Limb (tissue), 2 donors: Measurements from ENCODE around the gene COL9A1.

ENCODE experiments used
- DNase-seq, 2 donors: peaks; one replicate each; pipeline ENCODE4 v3.0.0-alpha.2; 2016; ENCODE audit errors: extremely low spot score in 2 of 2

Gene COL9A1

DNA sequence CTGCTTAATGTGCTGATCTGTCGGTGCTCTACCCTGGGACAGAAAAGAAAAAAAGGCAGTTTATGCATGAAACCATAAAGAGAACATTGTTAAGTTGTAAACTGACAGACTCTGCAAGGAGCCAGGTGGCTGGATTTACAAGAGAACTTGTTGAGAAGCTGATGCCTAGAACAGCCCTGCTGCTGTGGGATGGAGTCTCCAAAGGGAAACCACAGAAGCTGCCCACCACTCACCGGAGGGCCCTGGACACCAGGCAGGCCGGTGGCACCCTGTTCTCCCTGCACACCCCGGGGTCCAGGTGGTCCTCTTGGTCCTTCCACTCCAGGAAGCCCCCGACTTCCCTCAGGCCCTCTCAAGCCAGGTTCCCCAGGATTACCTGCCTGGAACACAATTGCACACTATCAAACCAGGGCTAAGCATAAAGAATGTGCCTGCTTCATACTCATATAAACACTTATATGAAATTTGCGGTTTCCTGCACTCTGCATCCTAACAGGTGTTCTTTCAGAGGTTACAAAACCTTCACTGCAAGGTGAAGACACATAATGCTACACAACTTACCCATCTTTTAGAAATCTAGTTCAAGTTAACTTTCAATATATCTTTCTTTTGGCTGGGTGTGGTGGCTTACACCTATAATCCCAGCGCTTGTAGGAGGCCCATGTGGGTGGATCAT, 68.2 kb downstream of the COL9A1 start:
- DNase-seq = no peak

GRCh38 chr6:70231311-70231710, 71.6 kb downstream of the COL9A1 start:
- no peak for DNase-seq

- no peak for DNase-seq
Measured at GRCh38 chr6:70225055-70225454, 77.8 kb downstream of the COL9A1 start.

- DNase-seq = no peak
Measured at GRCh38 chr6:70222439-70222749, 80.5 kb downstream of the COL9A1 start.

GRCh38 chr6:70221715-70222438, 81.0 kb downstream of the COL9A1 start:
- no peak for DNase-seq

DNA sequence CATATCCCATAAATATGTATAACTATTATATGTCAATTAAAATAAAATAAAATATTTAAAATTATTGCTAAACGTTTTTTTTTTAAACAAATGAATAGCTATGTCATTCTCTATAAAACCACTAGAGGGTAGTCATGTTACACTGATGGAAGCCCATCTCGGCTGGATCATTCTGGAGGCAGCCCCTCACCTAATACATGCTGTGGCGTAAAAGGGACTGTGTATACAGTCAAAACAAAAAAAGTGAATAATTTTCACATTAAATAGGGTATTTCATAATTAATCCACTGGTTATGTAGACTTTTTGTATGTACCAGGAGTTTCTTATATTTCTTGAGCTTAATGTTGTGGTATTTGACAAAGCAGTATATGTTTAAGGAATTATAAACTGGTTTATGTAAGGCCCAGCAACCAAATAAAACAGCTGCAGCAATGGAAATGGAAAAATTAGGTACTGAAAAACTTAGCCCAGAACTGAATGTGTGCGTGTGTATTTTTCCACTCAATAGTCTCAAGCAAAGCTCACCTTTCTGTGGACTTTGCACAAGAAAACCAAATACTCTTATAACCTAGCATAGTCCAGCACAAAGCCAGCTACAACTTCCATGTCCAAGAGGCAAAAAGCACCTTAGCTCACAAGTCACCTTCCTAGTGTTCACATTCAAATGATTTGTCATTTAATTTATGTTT, 81.7 kb downstream of the COL9A1 start:
- peak in 1 of 2 donors; percentile 80 for DNase-seq

- no peak for DNase-seq
Measured at GRCh38 chr6:70219943-70220613, 82.8 kb downstream of the COL9A1 start.

DNA sequence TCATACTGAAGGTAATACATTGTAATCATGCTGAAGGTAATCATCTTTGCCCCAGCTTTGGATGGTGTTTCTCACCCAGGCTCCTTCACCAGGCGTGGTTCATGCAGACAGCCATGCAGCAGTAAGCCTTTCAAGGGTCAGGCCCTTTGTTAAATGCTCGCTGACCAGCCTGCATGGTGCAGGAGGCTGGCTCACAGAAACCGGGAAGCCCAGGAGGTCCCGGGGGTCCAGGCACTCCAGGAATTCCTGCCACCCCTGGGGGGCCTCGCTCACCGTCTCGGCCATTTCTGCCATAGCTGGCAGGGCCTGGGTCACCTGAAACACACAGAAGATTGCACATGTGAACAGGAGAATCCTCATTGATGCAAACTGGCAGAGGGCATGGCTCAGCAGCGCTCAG, 86.1 kb downstream of the COL9A1 start:
- no peak for DNase-seq

DNA sequence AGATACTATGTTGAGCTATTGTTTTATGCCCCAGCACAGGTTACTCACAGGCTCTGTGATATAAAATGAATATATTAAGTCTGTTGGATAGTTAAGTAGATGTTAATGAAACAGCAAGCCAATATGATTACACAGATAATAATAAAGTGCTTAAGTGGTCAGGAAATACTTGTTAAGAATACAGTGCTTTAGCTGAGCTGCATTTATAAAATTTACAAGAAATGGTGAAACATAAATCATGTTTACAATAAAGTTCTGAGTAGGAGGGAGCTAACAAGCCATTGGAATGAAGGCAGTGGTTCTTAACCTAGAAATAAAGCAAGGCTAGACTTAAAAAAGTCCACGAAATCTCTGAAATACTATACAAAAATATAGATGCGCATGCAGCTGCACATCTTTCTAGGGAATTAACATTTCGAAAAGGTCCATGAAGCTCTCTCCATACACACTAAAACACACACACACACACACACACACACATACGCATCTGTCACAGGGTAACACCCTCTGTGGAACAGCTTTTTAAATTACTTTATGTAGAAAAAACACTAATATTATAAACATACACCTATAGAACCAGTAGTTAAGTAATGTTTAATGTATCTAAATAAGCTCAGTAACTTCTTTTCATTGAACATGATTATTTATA, 87.3 kb downstream of the COL9A1 start:
- no peak for DNase-seq

GRCh38 chr6:70210462-70210861, 92.4 kb downstream of the COL9A1 start:
- DNase-seq = no peak

GRCh38 chr6:70208235-70208790, 94.6 kb downstream of the COL9A1 start:
- DNase-seq = no peak

DNA sequence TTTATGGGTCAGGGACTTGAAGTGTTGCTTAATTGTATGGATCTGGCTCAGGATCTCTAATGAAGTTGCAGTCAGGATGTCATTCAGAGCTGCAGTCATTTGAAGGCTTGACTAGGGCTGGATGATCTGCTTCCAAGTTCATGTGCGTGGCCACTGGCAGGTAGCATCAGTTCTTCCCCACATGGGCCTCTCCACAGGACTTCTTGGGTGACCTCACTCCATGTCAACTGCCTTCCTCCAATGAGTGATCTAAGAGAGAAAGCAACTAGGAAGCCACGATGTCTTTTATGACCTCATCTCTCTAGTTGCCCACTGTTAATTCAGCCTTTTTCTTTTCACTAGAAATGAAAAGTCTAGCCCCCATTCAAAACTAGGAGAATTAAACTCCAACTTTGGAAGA, 104.1 kb downstream of the COL9A1 start:
- no peak for DNase-seq

GRCh38 chr6:70196531-70196930, 106.4 kb downstream of the COL9A1 start:
- no peak for DNase-seq

DNA sequence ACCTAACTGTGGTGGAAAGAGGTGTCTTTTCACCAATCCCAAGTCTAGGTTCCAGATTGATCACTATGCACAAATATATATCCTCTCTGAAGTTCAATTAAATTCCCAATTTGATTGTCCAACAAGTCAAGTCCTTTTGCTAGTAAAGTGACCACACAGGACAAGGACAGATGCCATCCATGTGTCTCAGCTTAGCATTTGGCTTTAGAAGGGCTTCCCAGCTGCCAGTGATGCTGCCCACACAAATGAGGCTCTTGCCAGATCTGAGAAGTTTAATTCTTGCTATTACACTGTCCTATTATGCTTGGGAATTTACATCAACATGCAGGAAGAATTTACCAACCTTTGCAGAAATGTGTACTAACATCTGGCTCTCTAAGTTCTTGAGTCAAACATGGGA, 108.5 kb downstream of the COL9A1 start:
- DNase-seq = no peak

GRCh38 chr6:70188202-70188601, 114.7 kb downstream of the COL9A1 start:
- no peak for DNase-seq

DNA sequence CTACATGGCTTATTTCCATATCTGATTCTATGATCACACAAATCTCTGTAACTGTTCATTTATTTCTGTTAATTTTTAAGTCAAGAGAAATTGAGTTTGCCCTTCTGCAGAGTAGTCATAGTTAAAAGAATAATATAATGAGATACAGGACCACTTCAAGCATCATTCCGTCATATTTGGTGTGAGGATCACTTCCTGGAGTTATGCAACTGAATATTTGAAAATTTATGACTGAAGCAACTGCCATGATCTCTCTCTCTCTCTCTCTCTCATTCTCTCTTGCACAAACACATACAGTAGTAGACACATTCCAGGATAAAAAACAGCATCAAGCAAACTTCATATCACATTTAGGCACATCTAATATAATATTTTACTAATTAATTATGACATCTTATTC, 116.4 kb downstream of the COL9A1 start:
- DNase-seq = no peak

DNA sequence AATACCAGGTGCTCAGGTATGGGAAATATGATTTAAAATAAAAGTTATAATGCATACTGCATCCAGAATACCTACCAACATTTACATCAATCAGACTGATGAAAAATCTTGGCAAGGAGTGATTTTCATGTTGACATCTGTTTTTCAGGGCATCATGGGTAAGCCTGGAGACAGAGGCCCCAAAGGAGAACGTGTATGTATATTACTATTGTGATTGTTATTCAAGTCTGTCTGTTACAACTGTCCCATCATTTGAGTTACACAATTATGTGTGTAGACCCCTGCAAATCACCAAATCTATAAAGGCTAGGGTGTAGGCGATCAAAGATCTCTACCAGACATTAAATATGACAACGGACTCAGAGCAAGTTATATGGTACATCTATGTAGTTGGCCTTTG, 118.2 kb downstream of the COL9A1 start:
- no peak for DNase-seq

DNA sequence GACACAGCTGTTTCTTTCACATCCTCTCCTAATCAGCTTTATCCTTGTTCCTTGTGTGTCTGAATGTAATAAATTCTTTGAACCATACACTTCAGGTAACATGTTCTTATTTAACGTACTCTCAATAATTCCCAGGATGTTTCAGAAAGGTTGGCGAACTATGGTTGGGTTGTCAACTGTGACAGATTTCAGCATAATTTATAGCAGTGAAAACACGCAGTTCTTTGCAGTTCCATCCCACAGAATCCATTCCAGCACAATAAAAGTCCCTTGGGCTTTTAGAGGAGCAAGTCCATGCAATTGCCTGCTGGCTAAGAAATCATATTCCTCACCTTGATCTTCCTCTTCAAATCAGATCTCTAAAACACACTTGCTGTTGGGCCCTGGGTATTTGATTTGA, 119.3 kb downstream of the COL9A1 start:
- no peak for DNase-seq

- no peak for DNase-seq
Measured at GRCh38 chr6:70180901-70181599, 121.8 kb downstream of the COL9A1 start.

- DNase-seq = no peak
Measured at GRCh38 chr6:70180183-70180900, 122.5 kb downstream of the COL9A1 start.
